ENCODE results near the gene SEMA3A.
A peak's percentile ranks its signal among the peaks of the same experiment; 100 is the strongest.

SEMA3A gene

GRCh38 chr7:83921271-83921940, 273.2 kb downstream of the SEMA3A start:
- no peak for DNase-seq

- no peak for DNase-seq
These were observed 276.4 kb downstream of the SEMA3A start for GRCh38 chr7:83918142-83918541.

DNA sequence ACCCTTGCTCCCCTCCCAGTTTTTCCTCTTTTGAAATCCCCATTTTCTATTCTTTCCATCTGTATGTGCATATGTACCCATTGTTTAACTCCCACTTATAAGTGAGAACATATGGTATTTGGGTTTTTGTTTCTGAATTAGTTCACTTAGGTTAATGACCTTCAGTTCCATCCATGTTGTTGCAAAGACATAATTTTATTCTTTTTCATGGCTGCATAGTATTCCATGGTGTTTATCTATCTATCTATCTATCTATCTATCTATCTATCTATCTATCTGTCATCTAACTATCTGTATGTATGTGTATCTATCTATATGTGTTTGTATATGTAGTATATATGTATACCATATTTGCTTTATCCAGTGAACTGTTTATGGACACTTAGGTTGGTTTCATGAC, 281.4 kb downstream of the SEMA3A start:
- no peak for DNase-seq

DNA sequence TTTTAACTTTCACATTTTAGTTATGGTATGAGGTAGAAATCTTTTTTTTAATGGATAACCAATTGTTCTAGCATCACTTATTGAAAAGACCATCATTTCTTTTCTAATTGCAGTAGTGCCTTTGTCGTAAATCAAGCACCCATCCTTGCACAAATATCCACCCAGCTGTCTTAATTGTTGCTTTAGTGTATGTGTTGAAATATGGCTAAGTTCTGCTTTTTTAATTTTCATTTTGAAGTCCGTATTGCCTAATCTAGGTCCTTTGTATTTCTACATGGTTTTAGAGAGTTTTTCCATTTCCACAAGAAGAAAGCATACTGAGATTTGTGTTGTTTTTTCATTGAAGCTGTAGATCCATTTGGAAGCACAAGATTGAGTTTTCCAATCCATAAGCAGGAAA, 286.1 kb downstream of the SEMA3A start:
- peak; percentile 44 to 83 for DNase-seq

Data from inflammatory macrophage (primary cell).